ENCODE measurements around the gene LPAR1. TPM values are rescaled to one million over a fixed set of nuclear protein-coding genes. Genes with fewer than 3 reads are reported as not detected.
"Not testable (repeated sequence)": the region's sequence is repeated elsewhere in the genome, so short reads cannot be mapped to it uniquely, and the experiment has no call there.

The LPAR1 gene
- total RNA-seq, 1 donor from 2014 or later: 16.8 TPM

- TF ChIP-seq, protein P1, sequence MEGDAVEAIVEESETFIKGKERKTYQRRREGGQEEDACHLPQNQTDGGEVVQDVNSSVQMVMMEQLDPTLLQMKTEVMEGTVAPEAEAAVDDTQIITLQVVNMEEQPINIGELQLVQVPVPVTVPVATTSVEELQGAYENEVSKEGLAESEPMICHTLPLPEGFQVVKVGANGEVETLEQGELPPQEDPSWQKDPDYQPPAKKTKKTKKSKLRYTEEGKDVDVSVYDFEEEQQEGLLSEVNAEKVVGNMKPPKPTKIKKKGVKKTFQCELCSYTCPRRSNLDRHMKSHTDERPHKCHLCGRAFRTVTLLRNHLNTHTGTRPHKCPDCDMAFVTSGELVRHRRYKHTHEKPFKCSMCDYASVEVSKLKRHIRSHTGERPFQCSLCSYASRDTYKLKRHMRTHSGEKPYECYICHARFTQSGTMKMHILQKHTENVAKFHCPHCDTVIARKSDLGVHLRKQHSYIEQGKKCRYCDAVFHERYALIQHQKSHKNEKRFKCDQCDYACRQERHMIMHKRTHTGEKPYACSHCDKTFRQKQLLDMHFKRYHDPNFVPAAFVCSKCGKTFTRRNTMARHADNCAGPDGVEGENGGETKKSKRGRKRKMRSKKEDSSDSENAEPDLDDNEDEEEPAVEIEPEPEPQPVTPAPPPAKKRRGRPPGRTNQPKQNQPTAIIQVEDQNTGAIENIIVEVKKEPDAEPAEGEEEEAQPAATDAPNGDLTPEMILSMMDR (IDR thresholded peaks at IDR 0.05; ENCODE audit: insufficient read depth, low read length, severe bottlenecking): no peak
- FAIRE-seq: no peak
These were observed 161.3 kb downstream of the LPAR1 start for GRCh38 chr9:110876929-110877328.

GRCh38 chr9:110874963-110875674 is 163.2 kb downstream of the LPAR1 start:
- TF ChIP-seq, protein P1 (IDR thresholded peaks at IDR 0.05; ENCODE audit: insufficient read depth, low read length, severe bottlenecking): no peak
- FAIRE-seq: no peak
- H3K27me3 ChIP-seq (ENCODE audit: control insufficient read depth, insufficient read depth, low read length): no peaks in the 10 kb centered on the region

More at GRCh38 chr9:110876929-110877328, 161.3 kb downstream of the LPAR1 start:
- DNase-seq (ENCODE audit: low read depth): no peak
- Histone ChIP-seq H3K4me3 (ENCODE audit: low read depth, low read length) (no peak overlapping the region), H3K27me3 (ENCODE audit: control insufficient read depth, insufficient read depth, low read length) (no peaks in the 10 kb centered on the region), H3K36me3 (ENCODE audit: control insufficient read depth, insufficient read depth, low read length) (peaks cover 2% of the 10 kb centered on the region)

DNA sequence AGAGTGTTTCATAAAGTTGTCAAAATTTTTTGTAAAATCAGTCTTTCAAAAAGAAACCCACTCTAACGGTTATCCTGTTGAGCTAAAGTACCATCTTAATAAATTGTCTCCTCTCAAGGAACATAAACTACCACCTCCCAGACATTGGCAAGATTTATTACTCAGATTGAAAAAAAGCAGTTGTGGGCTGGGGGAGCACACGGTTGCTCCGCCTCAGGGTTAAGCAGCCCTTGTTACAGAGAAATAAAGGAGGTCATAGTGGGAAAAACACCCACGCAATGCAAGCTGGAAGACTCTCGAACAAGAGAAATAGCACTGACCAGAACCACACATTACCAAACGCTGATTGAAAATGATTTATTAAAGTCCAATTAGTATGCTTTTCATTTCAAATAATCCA is 165.3 kb downstream of the LPAR1 start:
- Histone ChIP-seq H3K36me3 (ENCODE audit: control insufficient read depth, insufficient read depth, low read length) (peaks cover 2% of the 10 kb centered on the region), H3K4me3 (ENCODE audit: low read depth, low read length) (no peak overlapping the region), H3K27me3 (ENCODE audit: control insufficient read depth, insufficient read depth, low read length) (no peaks in the 10 kb centered on the region)
- TF ChIP-seq, protein P1 (IDR thresholded peaks at IDR 0.05; ENCODE audit: insufficient read depth, low read length, severe bottlenecking): no peak
- DNase-seq (ENCODE audit: low read depth): no peak
- no peak for FAIRE-seq

More at GRCh38 chr9:110874963-110875674, 163.2 kb downstream of the LPAR1 start:
- no peak for DNase-seq (ENCODE audit: low read depth)
- H3K36me3 ChIP-seq (ENCODE audit: control insufficient read depth, insufficient read depth, low read length): peaks cover 2% of the 10 kb centered on the region
- H3K4me3 ChIP-seq (ENCODE audit: low read depth, low read length): no peak overlapping the region

DNA sequence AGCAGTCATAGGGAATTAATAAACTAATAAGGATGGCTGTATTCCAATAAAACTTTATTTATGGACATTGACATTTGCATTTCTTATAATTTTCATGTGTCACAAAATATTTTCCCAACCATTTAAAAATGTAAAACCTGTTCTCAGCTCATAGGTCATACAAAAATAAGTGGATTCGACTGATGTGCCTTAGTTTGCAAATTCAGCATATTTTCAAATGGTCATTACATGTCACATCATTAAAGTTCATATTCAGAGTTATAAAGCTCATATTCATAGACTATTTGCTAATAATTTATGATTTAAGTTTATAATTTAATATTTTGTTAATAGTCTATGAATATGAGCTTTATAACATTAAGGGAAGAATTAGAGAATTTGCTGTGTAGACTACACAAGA is 166.5 kb downstream of the LPAR1 start:
- no peak for DNase-seq (ENCODE audit: low read depth)
- TF ChIP-seq, protein P1 (IDR thresholded peaks at IDR 0.05; ENCODE audit: insufficient read depth, low read length, severe bottlenecking): no peak
- H3K4me3 ChIP-seq (ENCODE audit: low read depth, low read length): no peak overlapping the region

GRCh38 chr9:110869931-110870330 is 168.3 kb downstream of the LPAR1 start:
- H3K27me3 ChIP-seq (ENCODE audit: control insufficient read depth, insufficient read depth, low read length): no peaks in the 10 kb centered on the region
- H3K36me3 ChIP-seq (ENCODE audit: control insufficient read depth, insufficient read depth, low read length): peaks cover 1% of the 10 kb centered on the region
- DNase-seq (ENCODE audit: low read depth) (no peak), FAIRE-seq (no peak)
- TF ChIP-seq, protein P1 (IDR thresholded peaks at IDR 0.05; ENCODE audit: insufficient read depth, low read length, severe bottlenecking): no peak
- H3K4me3 ChIP-seq (ENCODE audit: low read depth, low read length): no peak overlapping the region

More for the DNA sequence above, 166.5 kb downstream of the LPAR1 start:
- no peak for FAIRE-seq
- peaks cover 2% of the 10 kb centered on the region for H3K36me3 ChIP-seq (ENCODE audit: control insufficient read depth, insufficient read depth, low read length)
- no peaks in the 10 kb centered on the region for H3K27me3 ChIP-seq (ENCODE audit: control insufficient read depth, insufficient read depth, low read length)

GRCh38 chr9:110864011-110864410 is 174.3 kb downstream of the LPAR1 start:
- no peak for FAIRE-seq
- H3K36me3 ChIP-seq (ENCODE audit: control insufficient read depth, insufficient read depth, low read length): no peaks in the 10 kb centered on the region
- DNase-seq (ENCODE audit: low read depth): no peak
- TF ChIP-seq, protein P1 (IDR thresholded peaks at IDR 0.05; ENCODE audit: insufficient read depth, low read length, severe bottlenecking): no peak
- no peaks in the 10 kb centered on the region for H3K27me3 ChIP-seq (ENCODE audit: control insufficient read depth, insufficient read depth, low read length)
- no peak overlapping the region for H3K4me3 ChIP-seq (ENCODE audit: low read depth, low read length)

DNA sequence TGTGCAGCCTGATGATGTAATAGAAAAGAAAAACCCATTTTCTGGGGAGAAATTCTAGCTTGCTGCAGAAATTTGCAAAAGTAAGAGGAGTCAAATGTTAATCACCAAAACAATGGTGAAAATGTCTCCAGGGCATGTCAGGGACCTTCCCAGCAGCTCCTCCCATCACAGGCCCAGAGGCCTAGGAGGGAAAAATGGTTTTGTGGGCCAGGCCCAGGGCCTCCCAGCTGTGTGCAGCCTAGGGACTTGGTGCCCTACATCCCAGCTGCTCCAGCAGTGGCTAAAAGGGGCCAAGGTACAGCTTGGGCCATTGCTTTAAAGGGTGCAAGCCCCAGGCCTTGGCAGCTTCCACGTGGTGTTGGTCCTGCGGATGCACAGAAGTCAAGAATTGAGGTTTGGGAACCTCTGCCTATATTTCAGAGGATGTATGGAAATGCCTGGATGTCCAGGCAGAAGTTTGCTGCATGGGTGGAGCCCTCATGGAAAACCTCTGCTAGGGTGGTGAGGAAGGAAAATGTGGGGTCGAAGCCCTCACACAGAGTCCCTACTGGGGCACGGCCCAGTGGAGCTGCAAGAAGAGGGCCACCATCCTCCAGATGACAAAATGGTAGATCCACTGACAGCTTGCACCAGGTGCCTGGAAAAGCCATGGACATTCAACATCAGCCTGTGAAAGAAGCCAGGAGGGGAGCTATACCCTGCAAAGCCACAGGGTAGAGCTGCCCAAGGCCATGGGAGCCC is 176.7 kb downstream of the LPAR1 start:
- FAIRE-seq: not testable (repeated sequence)

More for the DNA sequence above, 176.7 kb downstream of the LPAR1 start:
- H3K4me3 ChIP-seq (ENCODE audit: low read depth, low read length); DNase-seq (ENCODE audit: low read depth); H3K27me3 ChIP-seq (ENCODE audit: control insufficient read depth, insufficient read depth, low read length); H3K36me3 ChIP-seq (ENCODE audit: control insufficient read depth, insufficient read depth, low read length): not testable (repeated sequence)
